ENCODE results near the gene VPS13D. TPM values are rescaled to one million over a fixed set of nuclear protein-coding genes. Genes with fewer than 3 reads are reported as not detected.
"Not testable (repeated sequence)": the region's sequence is repeated elsewhere in the genome, so short reads cannot be mapped to it uniquely, and the experiment has no call there.

The VPS13D gene
- total RNA-seq, 1 donor from 2014 or later, result 68.2 TPM

DNA sequence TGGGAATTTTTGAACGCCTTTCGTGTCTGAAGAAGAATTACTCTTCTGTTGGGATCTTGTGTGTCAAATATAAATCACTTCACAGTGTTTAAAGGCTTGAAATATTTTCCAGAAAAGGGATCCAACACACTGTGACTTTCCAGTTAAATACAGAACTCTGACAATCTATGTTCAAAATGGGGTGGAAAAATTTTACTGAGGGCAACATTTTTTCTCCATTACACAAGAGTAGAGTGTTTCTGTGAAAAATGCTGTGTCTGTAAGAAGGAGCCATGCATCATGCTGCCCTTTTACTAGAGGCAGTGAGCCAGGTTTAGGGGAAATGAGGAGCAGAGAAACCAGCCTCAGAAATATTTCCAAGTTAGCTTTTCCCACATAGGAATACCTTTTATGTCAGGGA is 86.5 kb downstream of the VPS13D start:
- no peak for DNase-seq (ENCODE audit: low spot score)
- intact Hi-C loops (cut with DNase I), result no loop called here

DNA sequence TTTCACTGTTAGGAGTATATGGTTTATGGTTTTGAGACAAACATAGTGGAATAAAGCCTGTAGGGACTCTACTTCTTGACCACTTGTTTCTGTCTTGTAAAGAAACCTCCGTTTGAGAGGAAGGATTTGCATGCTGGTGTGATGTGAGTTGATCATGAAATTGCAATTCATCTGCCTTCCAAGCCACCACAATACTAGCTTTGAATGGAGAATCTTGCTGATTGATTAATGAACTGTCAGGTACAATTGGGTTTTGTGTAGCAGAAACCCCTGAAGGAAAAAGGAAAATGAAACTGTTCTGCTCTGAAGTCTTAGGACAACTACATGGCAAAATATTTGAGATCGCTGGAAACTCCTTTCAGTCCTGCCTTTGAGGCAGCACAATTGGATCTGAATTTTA is 90.7 kb downstream of the VPS13D start:
- no peak for DNase-seq (ENCODE audit: low spot score)
- intact Hi-C loops (cut with DNase I), result no loop called here

DNA sequence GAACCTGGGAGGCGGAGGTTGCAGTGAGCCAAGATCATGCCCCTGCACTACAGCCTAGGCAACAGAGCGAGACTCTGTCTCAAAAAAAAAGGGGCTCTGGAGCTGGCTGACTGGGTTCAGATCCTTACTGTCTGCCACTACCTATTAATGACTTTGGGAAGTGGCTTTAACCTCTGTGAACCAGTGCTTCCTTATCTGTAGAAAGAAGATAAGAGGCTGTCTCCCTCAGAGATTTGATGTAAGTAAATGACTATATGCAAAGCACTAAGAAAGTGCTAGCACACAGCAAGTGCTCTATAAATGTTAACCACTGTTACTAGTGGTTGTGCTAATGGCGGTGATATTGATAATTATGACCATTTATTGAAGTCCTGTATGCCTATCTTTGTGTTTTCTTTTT is 94.6 kb downstream of the VPS13D start:
- DNase-seq (ENCODE audit: low spot score), result no peak
- intact Hi-C loops (cut with DNase I), result no loop called here

DNA sequence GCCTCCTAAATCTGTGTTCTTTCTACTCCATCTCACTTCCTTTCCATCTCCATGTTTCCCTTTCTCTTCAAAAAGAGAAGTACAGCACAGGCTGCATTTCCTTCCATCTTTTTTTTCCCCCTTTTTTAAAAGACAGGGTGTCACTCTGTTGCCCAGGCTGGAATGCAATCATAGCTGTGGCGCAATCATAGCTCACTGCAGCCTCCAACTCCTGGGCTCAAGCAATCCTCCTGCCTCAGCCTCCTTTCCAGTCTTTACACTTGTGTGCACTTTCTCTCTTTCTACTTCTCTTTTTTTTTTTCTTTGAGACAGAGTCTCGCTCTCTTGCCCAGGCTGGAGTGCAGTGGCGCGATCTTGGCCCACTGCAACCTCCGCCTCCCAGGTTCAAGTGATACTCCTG is 95.1 kb downstream of the VPS13D start:
- DNase-seq (ENCODE audit: low spot score); intact Hi-C loops (cut with DNase I): not testable (repeated sequence)

DNA sequence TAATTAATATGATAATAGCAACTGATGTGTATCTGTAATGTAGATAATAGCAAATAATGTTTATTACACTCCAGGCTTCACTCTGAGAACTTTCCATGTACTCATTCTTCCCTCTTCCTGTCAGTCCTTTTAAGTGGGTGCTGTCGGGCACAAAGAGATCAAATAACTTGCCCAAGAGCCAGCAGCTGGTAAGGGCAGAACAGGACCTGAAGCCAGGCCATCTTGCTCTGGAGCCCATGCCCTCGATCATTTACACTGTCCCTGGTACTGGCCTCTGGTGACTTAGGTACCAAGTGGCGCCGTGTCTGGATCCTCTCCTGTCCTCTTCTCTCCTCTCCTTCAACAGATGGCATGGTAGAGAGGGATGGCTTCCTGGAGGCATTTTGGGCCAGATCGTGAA is 97.2 kb downstream of the VPS13D start:
- intact Hi-C loops (cut with DNase I), result no loop called here
- no peak for DNase-seq (ENCODE audit: low spot score)

DNA sequence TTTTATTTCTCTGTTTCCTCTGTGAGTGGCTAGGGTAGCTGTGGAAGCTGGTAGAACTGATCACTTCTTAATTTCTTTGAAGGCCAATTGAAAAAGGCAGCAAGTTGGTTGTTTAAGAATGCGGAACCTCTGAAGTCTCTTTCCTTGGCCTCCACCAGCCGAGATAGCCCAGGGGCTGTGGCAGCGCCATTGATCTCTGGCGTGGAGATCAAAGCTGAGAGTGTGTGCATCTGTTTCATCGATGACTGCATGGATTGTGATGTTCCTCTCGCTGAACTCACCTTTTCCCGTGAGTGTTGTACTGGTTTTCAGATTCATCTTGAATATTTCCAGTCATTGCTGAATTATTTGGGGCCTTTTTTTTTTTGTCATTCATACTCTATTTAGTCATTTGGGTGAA is 97.7 kb downstream of the VPS13D start:
- intact Hi-C loops (cut with DNase I), result no loop called here
- no peak for DNase-seq (ENCODE audit: low spot score)

DNA sequence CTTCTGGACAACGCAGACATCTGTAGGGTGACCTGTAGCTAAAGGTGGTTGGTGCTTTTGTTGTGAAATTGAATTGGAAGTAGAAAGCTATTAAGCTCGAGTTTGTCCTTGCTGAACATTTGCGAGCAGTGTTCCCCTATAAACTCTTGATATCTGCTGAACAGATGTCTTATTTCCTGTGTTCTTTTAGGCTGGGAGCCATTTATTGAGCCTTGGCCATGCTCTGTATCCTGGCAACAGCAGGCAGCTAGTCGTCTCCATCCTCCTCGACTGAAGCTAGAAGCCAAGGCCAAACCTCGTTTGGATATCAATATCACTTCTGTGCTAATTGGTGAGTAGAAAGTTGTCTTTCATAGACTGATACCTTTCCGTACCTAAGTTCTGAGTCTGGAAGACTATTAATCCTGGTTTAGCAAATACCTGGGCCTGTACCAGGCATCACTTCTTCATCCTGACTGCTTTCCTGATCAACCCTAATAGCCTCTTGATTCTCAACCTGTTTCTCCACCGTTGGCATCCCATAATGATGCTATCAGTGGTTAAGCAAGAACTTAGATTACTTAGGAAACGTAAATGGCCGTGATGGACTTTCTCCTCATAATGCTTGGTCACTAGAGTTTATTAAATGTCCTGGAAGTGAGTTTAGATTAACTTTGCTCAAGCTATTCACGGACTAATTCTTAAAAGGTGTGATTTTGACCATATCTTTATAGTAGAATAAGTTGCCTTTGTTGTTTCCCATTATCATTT is 103.4 kb downstream of the VPS13D start:
- no peak for DNase-seq (ENCODE audit: low spot score)
- intact Hi-C loops (cut with DNase I), result no loop called here

DNA sequence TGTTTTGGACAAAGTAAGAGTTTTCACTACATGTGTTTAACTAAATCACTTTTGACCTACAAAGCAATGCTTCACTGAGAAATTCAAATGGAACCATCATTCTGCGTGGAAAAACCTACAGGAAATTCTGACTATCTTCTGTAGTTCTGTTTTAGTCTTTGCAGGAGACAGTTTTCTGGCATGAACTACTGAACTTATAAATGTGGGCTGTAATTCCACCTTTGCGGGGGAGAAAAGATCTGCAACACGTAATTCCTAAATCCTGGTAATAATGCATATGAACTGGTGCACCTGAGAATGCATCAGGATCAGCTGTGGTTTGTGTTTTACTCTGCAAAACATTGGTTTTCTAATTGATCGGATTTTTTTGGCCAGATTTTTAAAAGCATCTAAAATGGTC is 106.0 kb downstream of the VPS13D start:
- intact Hi-C loops (cut with DNase I), result loop anchor here (5.0 kb wide), 1 partner anchor 281 kb away; the partner anchor contains the start of gene DHRS3
- no peak for DNase-seq (ENCODE audit: low spot score)

DNA sequence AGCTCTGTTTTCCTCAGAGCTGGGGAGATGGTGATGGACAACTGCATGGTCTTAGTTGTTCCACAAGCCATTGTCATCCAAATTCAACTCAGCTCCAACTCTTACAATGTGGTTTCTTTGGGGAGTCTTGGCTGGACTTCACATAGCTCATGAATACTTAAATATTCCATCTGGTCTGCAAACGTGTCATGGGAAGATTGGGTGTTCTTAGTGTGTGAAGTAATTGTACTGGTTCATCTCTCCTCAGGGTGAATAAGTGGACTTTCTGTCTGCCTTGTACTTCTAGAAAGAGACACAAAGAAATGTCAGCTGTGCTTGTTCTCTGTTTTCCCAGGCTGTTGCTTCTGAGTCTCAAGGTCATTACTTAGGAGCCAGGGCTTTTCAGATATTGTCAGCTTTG is 106.6 kb downstream of the VPS13D start:
- intact Hi-C loops (cut with DNase I), result loop anchor here (5.0 kb wide), 1 partner anchor 281 kb away; the partner anchor contains the start of gene DHRS3
- no peak for DNase-seq (ENCODE audit: low spot score)

DNA sequence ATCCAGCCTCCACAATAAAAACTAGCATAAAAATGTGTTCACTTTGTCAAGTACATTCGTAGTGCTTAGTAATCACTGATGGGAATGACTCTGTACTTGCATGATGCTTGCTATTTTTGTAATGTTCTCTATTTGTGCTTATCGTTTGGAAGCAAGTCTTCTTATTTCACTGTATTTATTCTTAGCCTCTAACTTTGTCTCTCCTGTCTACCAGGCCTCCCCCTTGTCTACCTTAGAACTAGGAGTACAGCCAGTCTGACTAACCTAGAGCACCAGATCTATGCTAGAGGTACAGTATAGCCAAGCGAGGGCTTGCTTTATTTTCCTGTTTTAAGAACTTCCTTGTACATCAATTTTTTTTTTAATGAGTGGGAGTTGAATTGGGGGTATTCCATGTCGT is 108.2 kb downstream of the VPS13D start:
- no peak for DNase-seq (ENCODE audit: low spot score)
- intact Hi-C loops (cut with DNase I), result loop anchor here (5.0 kb wide), 1 partner anchor 279 kb away; the partner anchor contains the start of gene DHRS3

DNA sequence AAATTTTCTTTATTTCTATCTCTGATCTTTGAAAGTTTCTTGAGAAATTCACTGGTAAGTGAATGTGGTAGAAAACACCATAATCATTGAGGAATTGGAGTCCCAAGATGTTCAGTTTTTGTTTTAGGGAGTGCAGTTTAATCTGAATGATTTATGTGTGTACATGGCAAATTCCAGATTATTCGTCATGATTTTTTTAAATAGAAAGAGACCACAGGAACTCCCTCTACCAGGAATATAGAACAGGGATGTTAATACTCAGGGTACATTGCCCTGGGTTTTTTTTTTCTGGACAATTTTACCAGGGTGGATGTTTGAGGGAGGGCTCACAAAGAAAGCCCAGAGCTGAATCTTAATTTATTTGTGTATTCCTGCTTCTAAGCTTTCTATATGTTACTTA is 109.0 kb downstream of the VPS13D start:
- no peak for DNase-seq (ENCODE audit: low spot score)
- intact Hi-C loops (cut with DNase I), result loop anchor here (5.0 kb wide), 1 partner anchor 278 kb away; the partner anchor contains the start of gene DHRS3

DNA sequence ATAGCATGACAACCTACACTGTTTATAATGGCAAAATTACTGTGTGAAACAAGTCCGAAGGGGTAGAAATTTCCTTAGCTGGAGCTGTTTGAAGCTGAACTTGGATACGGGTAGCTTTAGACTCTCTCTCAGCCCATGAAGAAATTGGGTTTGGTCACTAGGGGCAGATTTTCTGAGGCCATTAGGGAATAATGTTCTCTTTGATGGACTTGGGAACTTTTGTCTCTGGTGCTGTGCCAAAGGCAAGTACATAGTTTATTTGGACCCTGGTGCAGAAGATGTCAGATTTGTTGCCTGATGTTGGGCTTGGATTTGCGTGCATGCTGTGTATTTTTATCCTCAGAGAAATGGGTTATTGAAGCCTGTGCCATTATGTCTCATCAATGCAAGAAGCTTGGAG is 109.6 kb downstream of the VPS13D start:
- DNase-seq (ENCODE audit: low spot score), result no peak
- intact Hi-C loops (cut with DNase I), result loop anchor here (5.0 kb wide), 1 partner anchor 278 kb away; the partner anchor contains the start of gene DHRS3

DNA sequence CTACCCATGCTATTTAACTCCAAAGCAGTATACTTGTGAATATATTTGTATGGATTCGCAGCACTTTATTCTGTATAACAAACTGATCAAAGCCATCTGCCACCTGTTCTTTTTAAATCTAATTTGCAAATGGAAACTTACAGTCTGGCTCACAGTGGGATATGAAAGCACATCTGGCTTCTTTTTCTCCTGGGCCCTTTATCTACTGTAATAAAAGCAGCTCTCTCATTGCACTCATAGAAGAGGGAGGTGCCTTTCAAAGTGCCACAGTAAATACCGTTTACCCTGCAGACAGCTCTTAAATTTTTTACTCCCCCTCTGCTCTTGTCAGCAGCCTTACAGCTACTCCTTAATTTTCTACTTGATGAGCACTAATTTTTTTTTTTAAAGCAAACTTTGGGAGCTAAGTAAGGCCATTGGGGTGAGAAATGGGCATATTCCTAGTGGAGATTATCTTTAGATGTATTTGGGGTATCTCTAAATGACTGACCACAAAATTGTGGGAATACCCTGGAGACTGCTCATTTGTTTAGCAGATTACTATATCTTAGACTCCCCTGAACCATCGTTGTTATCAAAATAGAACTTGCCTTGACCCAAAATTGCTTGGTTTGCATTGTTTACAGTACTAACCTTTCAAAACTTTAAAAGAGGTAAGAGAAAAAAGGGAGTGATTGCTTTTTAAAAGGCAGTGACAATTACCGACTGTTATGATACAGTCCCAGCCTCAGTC is 110.1 kb downstream of the VPS13D start:
- intact Hi-C loops (cut with DNase I), result loop anchor here (5.0 to 10.0 kb wide), 2 partner anchors 65 to 277 kb away; partner anchors contain the start of gene DHRS3
- no peak for DNase-seq (ENCODE audit: low spot score)

DNA sequence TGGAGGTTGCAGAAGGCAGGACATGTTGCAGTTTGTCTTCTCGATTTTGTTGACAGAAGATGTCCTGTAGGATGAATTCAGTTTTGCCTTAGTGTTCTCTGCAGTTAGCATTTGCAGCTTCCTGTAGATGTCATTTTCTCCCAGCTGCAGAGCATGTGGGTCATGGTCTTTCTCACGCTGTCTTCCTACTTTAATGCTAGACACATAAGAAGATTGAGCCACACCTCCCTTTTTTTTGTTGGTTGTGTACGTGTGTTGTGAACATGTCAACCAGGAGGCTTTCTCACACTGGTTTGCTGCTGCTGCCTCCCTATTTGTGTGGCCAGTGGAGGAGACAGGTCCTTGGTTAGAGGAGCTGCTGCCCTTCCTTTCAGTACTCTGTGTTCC is 110.7 kb downstream of the VPS13D start:
- intact Hi-C loops (cut with DNase I), result loop anchor here (10.0 kb wide), 1 partner anchor 64 kb away; no protein-coding TSS in a partner anchor
- DNase-seq (ENCODE audit: low spot score), result no peak

DNA sequence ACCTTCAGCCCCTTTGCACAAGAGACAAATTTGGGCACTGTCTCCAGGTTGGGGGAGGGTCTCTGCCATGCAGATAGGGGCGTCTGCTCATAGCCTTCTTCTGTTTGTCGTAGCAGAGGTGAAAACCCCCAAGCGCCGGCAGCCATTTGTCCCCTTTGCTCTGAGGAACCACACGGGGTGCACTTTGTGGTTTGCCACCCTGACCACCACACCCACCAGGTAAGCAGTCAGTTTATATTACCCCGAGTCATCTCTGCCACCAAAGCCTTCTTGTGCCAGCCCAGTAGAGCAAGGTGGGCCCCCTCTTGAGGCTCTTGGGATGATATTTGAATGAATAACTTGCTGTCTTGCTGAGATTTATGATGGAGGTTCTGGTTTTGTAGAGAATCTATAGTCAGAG is 111.8 kb downstream of the VPS13D start:
- DNase-seq (ENCODE audit: low spot score), result no peak
- intact Hi-C loops (cut with DNase I), result loop anchor here (10.0 kb wide), 1 partner anchor 63 kb away; no protein-coding TSS in a partner anchor

DNA sequence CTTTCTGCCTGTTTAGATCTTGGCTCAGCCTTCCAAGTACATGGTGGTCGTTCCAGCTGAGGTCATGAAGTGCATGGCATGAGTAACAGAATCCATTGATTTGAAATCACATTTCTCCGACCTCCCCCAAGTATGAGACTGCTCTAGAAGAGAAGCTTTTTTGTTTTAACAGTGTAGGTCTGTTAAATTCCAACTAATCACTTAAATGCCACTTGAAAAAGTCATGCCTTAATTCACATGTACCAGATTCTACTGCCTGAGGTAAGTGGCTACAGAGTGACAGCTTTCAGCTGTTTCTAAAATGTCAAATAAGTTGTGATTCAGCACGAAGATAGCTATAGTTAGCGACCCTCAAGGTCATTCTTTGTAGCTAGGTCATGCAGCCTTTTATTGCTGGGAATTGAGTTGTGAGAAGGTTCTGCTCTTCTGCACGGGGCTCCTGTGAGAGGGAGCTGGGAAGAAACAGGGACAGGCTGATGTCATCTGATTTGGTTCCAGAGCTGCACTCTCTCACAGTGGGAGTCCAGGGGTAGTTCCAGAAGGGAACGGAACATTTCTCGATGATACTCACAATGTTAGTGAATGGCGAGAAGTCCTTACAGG is 112.7 kb downstream of the VPS13D start:
- intact Hi-C loops (cut with DNase I), result loop anchor here (10.0 kb wide), 1 partner anchor 62 kb away; no protein-coding TSS in a partner anchor
- DNase-seq (ENCODE audit: low spot score), result no peak

DNA sequence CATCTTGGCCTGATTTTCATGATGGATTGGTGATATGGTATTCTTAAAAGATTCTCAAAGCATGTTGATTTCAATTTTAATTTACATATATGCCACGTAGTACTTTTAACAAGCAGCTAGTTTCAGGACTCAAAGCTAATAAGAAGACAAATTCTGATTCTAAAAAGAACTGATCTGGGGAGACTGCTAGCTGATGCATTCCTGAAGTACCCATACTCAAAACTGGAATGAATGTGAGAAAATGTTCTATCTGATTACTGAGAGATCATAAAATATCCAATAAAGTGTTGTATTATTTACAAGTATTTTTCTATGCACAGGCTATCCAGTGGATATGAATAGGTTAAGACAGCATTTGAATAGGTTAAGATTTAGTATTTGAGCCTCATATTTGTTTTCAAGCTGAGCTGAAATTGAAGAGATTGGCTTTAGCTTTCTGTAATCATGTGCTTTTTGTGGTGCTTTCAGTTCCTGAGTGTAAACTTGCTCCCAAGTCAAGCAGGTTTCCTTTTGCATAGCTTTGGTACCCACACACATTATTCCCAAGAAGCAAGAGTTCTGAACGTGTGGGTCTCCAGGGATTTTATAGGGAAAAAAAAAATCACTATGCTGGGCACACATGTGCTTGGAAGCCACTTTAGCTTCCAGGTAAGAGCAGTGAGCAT is 114.1 kb downstream of the VPS13D start:
- intact Hi-C loops (cut with DNase I), result loop anchor here (10.0 kb wide), 1 partner anchor 61 kb away; no protein-coding TSS in a partner anchor

DNA sequence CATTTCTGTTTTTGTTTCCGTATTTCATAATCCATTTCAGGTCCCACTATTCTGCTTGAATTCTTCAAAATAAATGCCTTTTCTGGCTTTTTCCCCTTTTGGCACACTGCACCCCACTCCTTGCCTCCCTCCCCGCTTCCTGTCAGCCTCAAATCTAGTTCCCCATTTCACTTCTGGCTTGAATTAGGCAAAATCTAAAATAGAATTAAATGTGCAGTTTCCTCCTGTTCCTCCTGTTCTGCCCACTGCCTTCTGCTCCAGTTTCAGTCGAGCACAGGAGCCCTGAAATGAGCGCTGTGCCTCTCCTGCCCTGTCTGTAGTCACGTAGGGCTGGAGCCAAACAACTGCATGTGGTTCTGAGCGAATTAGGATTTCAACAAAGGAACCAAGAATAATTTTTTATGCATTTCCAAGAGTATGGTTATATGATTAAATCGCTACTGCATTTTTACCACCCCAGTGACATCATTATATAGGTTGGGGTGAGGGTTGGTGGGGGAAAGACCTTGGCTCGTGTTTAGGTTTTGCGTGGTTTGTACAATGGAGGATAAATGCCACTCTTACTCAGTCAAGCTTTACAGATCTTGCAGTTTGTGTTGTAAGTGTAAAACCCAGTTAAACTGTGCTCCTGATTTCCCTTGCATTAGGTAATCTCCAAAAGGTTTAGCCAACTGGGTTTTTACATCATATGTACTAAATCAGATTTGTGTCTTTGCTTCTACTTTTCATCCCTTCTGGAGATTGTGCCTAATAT is 114.9 kb downstream of the VPS13D start:
- intact Hi-C loops (cut with DNase I), result loop anchor here (10.0 kb wide), 1 partner anchor 60 kb away; no protein-coding TSS in a partner anchor
- DNase-seq (ENCODE audit: low spot score), result no peak

More for the DNA sequence above, 114.1 kb downstream of the VPS13D start:
- DNase-seq (ENCODE audit: low spot score), result no peak
